ENCODE measurements around the gene SH3PXD2A.
A peak's percentile ranks its signal among the peaks of the same experiment; 100 is the strongest.

The SH3PXD2A gene

GRCh38 chr10:103855424-103855823, at the start of gene SH3PXD2A:
SH3PXD2A (minus strand) TSS chr10:103855576; CDS start chr10:103855266, 310 bp downstream.
- no peak for DNase-seq

- no peak for DNase-seq
Measured at GRCh38 chr10:103901299-103901698, 45.9 kb upstream of the SH3PXD2A start.

GRCh38 chr10:103899312-103899711, 43.9 kb upstream of the SH3PXD2A start:
- no peak for DNase-seq

GRCh38 chr10:103897241-103897774, 41.9 kb upstream of the SH3PXD2A start:
- no peak for DNase-seq

GRCh38 chr10:103896225-103896624, 40.8 kb upstream of the SH3PXD2A start:
- DNase-seq = no peak

GRCh38 chr10:103895411-103896186, 40.2 kb upstream of the SH3PXD2A start:
- DNase-seq = no peak

GRCh38 chr10:103894441-103894864, 39.1 kb upstream of the SH3PXD2A start:
- DNase-seq = no peak

GRCh38 chr10:103893817-103894216, 38.4 kb upstream of the SH3PXD2A start:
- DNase-seq = no peak

GRCh38 chr10:103892181-103892580, 36.8 kb upstream of the SH3PXD2A start:
- no peak for DNase-seq

- no peak for DNase-seq
Measured at GRCh38 chr10:103890688-103891087, 35.3 kb upstream of the SH3PXD2A start.

GRCh38 chr10:103890194-103890658, 34.9 kb upstream of the SH3PXD2A start:
- DNase-seq = no peak

- no peak for DNase-seq
Measured at GRCh38 chr10:103889121-103889720, 33.8 kb upstream of the SH3PXD2A start.

GRCh38 chr10:103888113-103888841, 32.9 kb upstream of the SH3PXD2A start:
- DNase-seq = peak; percentile 44

GRCh38 chr10:103885617-103886016, 30.2 kb upstream of the SH3PXD2A start:
- no peak for DNase-seq

- DNase-seq = peak; percentile 19
Measured at GRCh38 chr10:103884681-103885139, 29.3 kb upstream of the SH3PXD2A start.

GRCh38 chr10:103882285-103883007, 27.1 kb upstream of the SH3PXD2A start:
- no peak for DNase-seq

- peak; percentile 51 for DNase-seq
Measured at GRCh38 chr10:103881416-103882284, 26.3 kb upstream of the SH3PXD2A start.

- DNase-seq = no peak
Measured at GRCh38 chr10:103879831-103880230, 24.5 kb upstream of the SH3PXD2A start.

- DNase-seq = no peak
Measured at GRCh38 chr10:103879409-103879808, 24.0 kb upstream of the SH3PXD2A start.

GRCh38 chr10:103877861-103878260, 22.5 kb upstream of the SH3PXD2A start:
- no peak for DNase-seq

GRCh38 chr10:103876155-103876554, 20.8 kb upstream of the SH3PXD2A start:
- DNase-seq = no peak

Measured in COR-L47 (cell line).